ENCODE results near the gene PIAS1. TPM values are rescaled to one million over a fixed set of nuclear protein-coding genes. Genes with fewer than 3 reads are reported as not detected.
"Not testable (repeated sequence)": the region's sequence is repeated elsewhere in the genome, so short reads cannot be mapped to it uniquely, and the experiment has no call there.

PIAS1 gene
- total RNA-seq, 1 experiment from 2014 or later = 29.7 TPM

- TF ChIP-seq CTCF (IDR thresholded peaks at IDR 0.05) (no peak), ARID4B (CRISPR knock-in tag; IDR thresholded peaks at IDR 0.05; ENCODE audit: borderline replicate concordance) (no peak), ZBTB21 (CRISPR knock-in tag; IDR thresholded peaks at IDR 0.05; ENCODE audit: borderline replicate concordance) (no peak), NR1H2 (CRISPR knock-in tag; IDR thresholded peaks at IDR 0.05) (no peak), EMX1 (CRISPR knock-in tag; IDR thresholded peaks at IDR 0.05) (no peak), NR2C2 (CRISPR knock-in tag; IDR thresholded peaks at IDR 0.05) (no peak), ZSCAN18 (CRISPR knock-in tag; IDR thresholded peaks at IDR 0.05) (no peak)
- POLR2A ChIA-PET = no interaction called here
- DNase-seq (ENCODE audit: low spot score) (no peak), ATAC-seq (no peak)
- Mint-ChIP-seq H3K27ac (no peak overlapping the region), H3K4me1 (peaks cover 57% of the 10 kb centered on the region), H3K9me3 (no peaks in the 10 kb centered on the region), H3K27me3 (ENCODE audit: low read depth) (peaks cover 7% of the 10 kb centered on the region), H3K4me3 (peak overlapping the region; percentile 93), H3K36me3 (no peaks in the 10 kb centered on the region)
- CTCF ChIA-PET = interaction anchor here (1.1 kb wide), 2 partner anchors 98 to 193 kb away, joined by 3 read pairs; no protein-coding TSS in a partner anchor
Measured at GRCh38 chr15:68057034-68057433, 2.9 kb downstream of the PIAS1 start.

GRCh38 chr15:68057758-68058157 is 3.6 kb downstream of the PIAS1 start:
- no peaks in the 10 kb centered on the region for H3K9me3 Mint-ChIP-seq
- no peak for DNase-seq (ENCODE audit: low spot score)

GRCh38 chr15:68058970-68059369 is 4.9 kb downstream of the PIAS1 start:
- peaks cover 54% of the 10 kb centered on the region for H3K4me1 Mint-ChIP-seq
- POLR2A ChIA-PET; DNase-seq (ENCODE audit: low spot score); H3K27ac Mint-ChIP-seq; H3K9me3 Mint-ChIP-seq; H3K36me3 Mint-ChIP-seq; ATAC-seq; H3K27me3 Mint-ChIP-seq (ENCODE audit: low read depth); H3K4me3 Mint-ChIP-seq: not testable (repeated sequence)
- CTCF ChIA-PET = interaction anchor here (0.6 kb wide), 1 partner anchor 12 kb away, joined by 3 read pairs; no protein-coding TSS in a partner anchor

More at GRCh38 chr15:68057758-68058157, 3.6 kb downstream of the PIAS1 start:
- Mint-ChIP-seq H3K4me1 (peaks cover 58% of the 10 kb centered on the region), H3K4me3 (peak overlapping the region; percentile 18), H3K27me3 (ENCODE audit: low read depth) (no peaks in the 10 kb centered on the region; the same call in 1 of the 2 replicates), H3K27ac (peak overlapping the region; percentile 12; the same call in 1 of the 2 replicates), H3K36me3 (no peaks in the 10 kb centered on the region)
- ATAC-seq = no peak
- no peak for TF ChIP-seq ESRRA (CRISPR knock-in tag; IDR thresholded peaks at IDR 0.05; ENCODE audit: borderline replicate concordance)
- ChIA-PET CTCF (interaction anchor here (1.1 kb wide), 2 partner anchors 97 to 193 kb away, joined by 3 read pairs; no protein-coding TSS in a partner anchor), POLR2A (no interaction called here)

GRCh38 chr15:68059630-68060029 is 5.5 kb downstream of the PIAS1 start:
- peaks cover 54% of the 10 kb centered on the region for H3K4me1 Mint-ChIP-seq
- no peak for ATAC-seq
- no peak overlapping the region for H3K27ac Mint-ChIP-seq
- no peaks in the 10 kb centered on the region for H3K36me3 Mint-ChIP-seq
- ChIA-PET CTCF (no interaction called here), POLR2A (no interaction called here)
- no peak for DNase-seq (ENCODE audit: low spot score)
- TF ChIP-seq ZNF121 (CRISPR knock-in tag; IDR thresholded peaks at IDR 0.05) = peak; percentile 6; the same call in 1 of the 2 replicates
- no peak for TF ChIP-seq ELF4 (CRISPR knock-in tag; IDR thresholded peaks at IDR 0.05; ENCODE audit: low read depth)
- no peaks in the 10 kb centered on the region for H3K9me3 Mint-ChIP-seq
- H3K4me3 Mint-ChIP-seq = no peak overlapping the region
- H3K27me3 Mint-ChIP-seq (ENCODE audit: low read depth) = no peaks in the 10 kb centered on the region

Data from WTC11 (cell line).